Right ventricle myocardium inferior (tissue), 1 donor: ENCODE measurements around the gene FUZ. TPM values are rescaled to one million over a fixed set of nuclear protein-coding genes. Genes with fewer than 3 reads are reported as not detected.
"Not testable (repeated sequence)": the region's sequence is repeated elsewhere in the genome, so short reads cannot be mapped to it uniquely, and the experiment has no call there.

ENCODE experiments used
- ATAC-seq: fragments of 200-7000 bp; cut with Tn5 transposase; one replicate; pipeline ENCODE4 v1.9.1; 2020; ENCODE audit warnings: mild to moderate bottlenecking, moderate library complexity
- DNase-seq: peaks from one replicate; pipeline ENCODE4 v3.0.0; 2021; ENCODE audit errors: missing footprints
- intact Hi-C: fragments of 100-400 bp; cut with DNase I; formaldehyde crosslinking; loops from one replicate; pipeline ENCODE4 v1.11.0; 2022
- total RNA-seq: library from RNA; stranded (reverse); fragmentation: NEBNext Ultra II Directional; extraction: Animal tissue kit (Norgen Biotek cat#: 25700); gene quantifications from one replicate; pipeline ENCODE4 v1.2.1, GENCODE V29; 2021
- donor health status: DM: no; HTN: yes; CAD: no; lungs with severe emphysema.

Gene FUZ
- total RNA-seq, 1 donor from 2014 or later: 21.0 TPM

- DNase-seq (no peak), ATAC-seq (peak; percentile 55)
- intact Hi-C loops: loop anchor here (2.0 kb wide), 1 partner anchor 14 kb away; no protein-coding TSS in a partner anchor
Measured at GRCh38 chr19:49838885-49839588, 25.9 kb upstream of the FUZ start.

DNA sequence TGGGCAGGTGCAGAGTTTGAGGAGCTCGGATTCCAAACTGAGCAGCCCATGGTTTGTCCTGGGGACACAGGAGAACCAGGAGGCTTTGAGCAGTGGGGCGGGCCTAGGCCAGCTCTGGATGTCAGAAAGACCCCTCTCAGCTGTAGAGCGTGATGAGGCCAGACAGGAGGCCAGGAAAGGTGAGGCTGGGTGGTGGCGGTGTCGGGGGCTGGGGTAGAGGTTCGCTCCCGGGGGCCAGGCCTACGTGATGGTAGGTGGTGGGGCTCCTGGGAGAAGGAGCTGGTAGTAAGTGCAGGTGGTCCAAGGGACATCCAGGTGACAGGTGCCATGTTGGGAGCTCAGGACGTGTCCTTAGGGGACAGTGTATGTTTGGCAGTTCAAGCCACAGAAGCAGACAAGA lies 24.3 kb upstream of the FUZ start:
- no peak for ATAC-seq
- intact Hi-C loops: no loop called here
- DNase-seq: no peak

DNA sequence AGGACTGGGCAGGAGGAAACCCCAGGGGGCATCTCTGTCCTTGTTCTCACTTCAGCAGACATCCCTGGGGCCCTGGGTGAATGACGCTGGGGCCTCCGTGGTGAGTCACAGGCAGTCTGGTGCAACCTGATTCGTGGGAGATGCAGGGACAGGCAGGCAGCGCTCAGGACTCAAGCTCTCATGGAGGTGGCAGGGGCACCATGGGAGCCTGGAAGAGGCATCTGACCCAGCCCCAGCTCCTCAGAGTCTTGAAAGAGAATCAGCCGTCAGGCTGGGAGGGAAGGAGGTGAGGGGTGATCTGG lies 23.9 kb upstream of the FUZ start:
- intact Hi-C loops: no loop called here
- ATAC-seq: no peak
- DNase-seq: no peak

DNA sequence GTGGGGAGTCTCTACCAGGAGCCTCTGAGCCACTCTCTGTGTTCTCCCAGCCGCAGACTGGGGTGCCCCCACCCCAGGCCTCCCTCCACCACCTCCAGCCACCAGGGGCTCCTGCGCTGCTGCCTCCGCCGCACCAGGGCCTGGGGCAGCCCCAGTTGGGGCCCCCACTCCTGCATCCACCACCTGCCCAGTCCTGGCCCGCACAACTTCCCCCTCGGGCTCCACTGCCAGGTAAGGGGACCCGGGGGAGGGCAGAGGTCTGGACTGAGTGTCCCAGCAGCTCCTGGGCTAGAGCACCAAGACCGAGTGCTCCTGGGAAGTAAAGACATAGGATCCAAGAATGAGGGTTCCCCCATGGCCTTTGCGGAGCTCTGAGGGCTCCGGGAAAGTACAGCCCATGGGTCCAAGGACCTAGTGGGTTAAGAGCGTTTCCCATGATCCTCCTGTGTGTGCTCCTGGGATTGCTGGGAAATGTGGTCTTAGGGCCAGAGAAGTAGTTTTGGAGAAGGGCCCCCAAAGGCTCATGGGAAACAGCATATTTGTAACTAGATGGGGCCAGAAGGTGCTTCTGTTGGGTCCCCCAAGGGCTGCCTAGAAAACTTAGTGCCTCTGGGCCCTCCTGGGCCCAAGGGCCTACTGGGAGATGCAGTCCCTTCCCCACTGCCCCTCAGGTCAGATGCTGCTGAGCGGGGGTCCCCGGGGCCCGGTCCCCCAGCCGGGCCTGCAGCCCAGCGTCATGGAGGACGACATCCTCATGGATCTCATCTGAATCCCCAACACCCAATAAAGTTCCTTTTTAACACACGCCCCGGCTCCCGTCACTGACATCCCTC lies 23.3 kb upstream of the FUZ start:
- ATAC-seq: no peak
- no peak for DNase-seq
- intact Hi-C loops: no loop called here

GRCh38 chr19:49835562-49835961 lies 22.5 kb upstream of the FUZ start:
- ATAC-seq: no peak
- intact Hi-C loops: no loop called here
- DNase-seq: no peak

DNA sequence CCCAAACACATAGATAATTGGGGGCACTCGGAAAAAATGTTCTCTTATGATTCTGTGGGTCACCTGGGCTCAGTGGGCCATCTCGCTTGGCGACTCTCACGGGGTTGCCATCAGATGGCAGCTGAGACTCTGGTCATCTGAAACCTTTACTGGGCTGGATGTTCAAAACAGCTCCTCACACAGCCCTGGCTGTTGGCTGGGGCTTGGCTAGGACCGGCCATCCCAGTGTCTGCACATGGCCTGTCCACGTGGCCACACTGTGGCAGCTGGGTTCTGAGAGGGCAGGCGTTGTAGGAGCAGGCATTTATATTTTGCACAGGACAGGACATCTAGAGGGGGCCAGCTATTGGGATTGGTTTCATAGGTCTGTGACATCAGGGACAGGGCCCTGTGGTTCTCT lies 20.5 kb upstream of the FUZ start:
- ATAC-seq (no peak), DNase-seq (no peak)

GRCh38 chr19:49832556-49832955 lies 19.5 kb upstream of the FUZ start:
- DNase-seq: no peak
- intact Hi-C loops: no loop called here
- ATAC-seq: no peak

More for the DNA sequence above, 20.5 kb upstream of the FUZ start:
- intact Hi-C loops: no loop called here

GRCh38 chr19:49831592-49831991 lies 18.5 kb upstream of the FUZ start:
- intact Hi-C loops: no loop called here
- ATAC-seq: no peak

GRCh38 chr19:49830766-49831165 lies 17.7 kb upstream of the FUZ start:
- intact Hi-C loops: no loop called here
- DNase-seq (no peak), ATAC-seq (no peak)

More at GRCh38 chr19:49831592-49831991, 18.5 kb upstream of the FUZ start:
- DNase-seq: no peak

GRCh38 chr19:49829721-49830120 lies 16.6 kb upstream of the FUZ start:
- ATAC-seq: no peak
- no peak for DNase-seq
- intact Hi-C loops: no loop called here

GRCh38 chr19:49829200-49829599 lies 16.1 kb upstream of the FUZ start:
- ATAC-seq: no peak
- DNase-seq: no peak
- intact Hi-C loops: no loop called here

- ATAC-seq (no peak), DNase-seq (no peak)
- intact Hi-C loops: no loop called here
Measured at GRCh38 chr19:49827034-49827433, 13.9 kb upstream of the FUZ start.

GRCh38 chr19:49824662-49825061 lies 11.6 kb upstream of the FUZ start:
- DNase-seq (no peak), ATAC-seq (no peak)
- intact Hi-C loops: loop anchor here (2.0 kb wide), 1 partner anchor 14 kb away; no protein-coding TSS in a partner anchor

DNA sequence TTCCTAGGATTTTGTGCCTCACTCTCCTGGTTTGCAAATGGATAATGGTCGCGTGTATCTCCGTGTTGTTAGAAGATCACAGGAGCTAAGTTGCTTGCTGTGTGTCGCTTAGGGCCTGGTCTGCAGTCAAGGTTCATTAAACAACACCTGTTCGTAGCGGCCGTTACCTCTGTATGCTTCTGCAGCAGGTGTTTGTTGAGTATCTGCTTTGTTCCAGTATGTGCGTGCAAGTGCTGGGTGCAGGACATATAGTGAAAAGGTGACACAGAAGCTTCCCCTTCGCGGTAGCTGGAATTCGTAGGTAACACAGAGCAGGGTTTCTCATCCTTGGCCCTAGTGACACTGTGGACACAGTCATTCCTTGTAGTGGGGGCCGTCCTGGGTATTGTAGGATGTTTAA lies 10.4 kb upstream of the FUZ start:
- ATAC-seq (no peak), DNase-seq (no peak)
- intact Hi-C loops: no loop called here

- intact Hi-C loops: no loop called here
- ATAC-seq (peak; percentile 18), DNase-seq (no peak)
Measured at GRCh38 chr19:49820125-49820524, 7.0 kb upstream of the FUZ start.

DNA sequence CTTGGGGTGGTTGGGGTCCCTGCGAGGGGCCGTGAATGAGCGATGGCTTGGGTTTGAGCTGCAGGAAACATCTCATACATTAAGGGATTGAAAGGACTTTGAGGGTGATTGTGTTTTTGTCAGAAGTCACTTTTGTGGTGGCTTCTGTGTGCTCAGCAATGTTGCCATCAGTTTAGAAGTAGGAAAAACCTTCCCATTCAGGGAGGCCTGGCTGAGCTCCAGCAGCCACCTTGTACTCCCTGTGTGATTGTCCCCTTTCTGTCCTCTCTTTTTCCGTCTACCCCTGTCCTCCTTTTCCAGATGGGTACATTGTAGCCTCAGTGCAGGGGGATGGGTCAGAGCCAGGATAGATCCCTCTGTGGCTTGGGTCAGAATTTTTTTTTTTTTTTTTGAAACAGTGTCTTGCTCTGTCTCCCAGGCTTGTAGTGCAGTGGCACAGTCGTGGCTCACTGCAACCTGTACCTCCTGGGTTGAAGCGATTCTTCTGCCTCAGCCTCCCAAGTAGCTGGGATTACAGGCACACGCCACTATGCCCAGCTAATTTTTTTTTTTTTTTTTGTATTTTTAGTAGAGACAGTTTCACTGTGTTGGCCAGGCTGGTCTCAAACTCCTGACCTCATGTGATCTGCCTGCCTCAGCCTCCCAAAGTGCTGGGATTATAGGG lies 6.5 kb upstream of the FUZ start:
- DNase-seq, intact Hi-C loops, ATAC-seq: not testable (repeated sequence)

- ATAC-seq (no peak), DNase-seq (no peak)
- intact Hi-C loops: no loop called here
Measured at GRCh38 chr19:49818649-49819370, 5.7 kb upstream of the FUZ start.

GRCh38 chr19:49817964-49818648 lies 5.0 kb upstream of the FUZ start, which contains the start of gene MED25:
Gene MED25 (plus strand): TSS chr19:49818289. CDS start chr19:49818342, 53 bp downstream.
- intact Hi-C loops: loop anchor here (2.0 kb wide), 1 partner anchor 59 kb away; the partner anchor contains the start of genes AKT1S1 and TBC1D17
- peak; percentile 95 for DNase-seq

More at GRCh38 chr19:49817964-49818648, 5.0 kb upstream of the FUZ start, which contains the start of gene MED25:
- peak; percentile 73 for ATAC-seq
